Activated naive CD8-positive, alpha-beta T cell (primary cell): ENCODE measurements around the gene DNHD1.
A peak's percentile ranks its signal among the peaks of the same experiment; 100 is the strongest.

Experiments used
- H3K27ac Mint-ChIP-seq: one replicate; pipeline ENCODE4 v1.8.0; 2021; ENCODE audit warnings: mixed read lengths
- H3K27me3 Mint-ChIP-seq: one replicate; pipeline ENCODE4 v1.8.0; 2021; ENCODE audit warnings: mixed read lengths
- H3K36me3 Mint-ChIP-seq: one replicate; pipeline ENCODE4 v1.8.0; 2021; ENCODE audit warnings: mixed read lengths
- H3K4me1 Mint-ChIP-seq: one replicate; pipeline ENCODE4 v1.8.0; 2021; ENCODE audit warnings: low read depth, mixed read lengths
- H3K4me3 Mint-ChIP-seq: one replicate; pipeline ENCODE4 v1.8.0; 2021; ENCODE audit warnings: mild to moderate bottlenecking, mixed read lengths
- H3K9me3 Mint-ChIP-seq: one replicate; pipeline ENCODE4 v1.8.0; 2021; ENCODE audit warnings: low read depth, mixed read lengths

Gene DNHD1, protein sequence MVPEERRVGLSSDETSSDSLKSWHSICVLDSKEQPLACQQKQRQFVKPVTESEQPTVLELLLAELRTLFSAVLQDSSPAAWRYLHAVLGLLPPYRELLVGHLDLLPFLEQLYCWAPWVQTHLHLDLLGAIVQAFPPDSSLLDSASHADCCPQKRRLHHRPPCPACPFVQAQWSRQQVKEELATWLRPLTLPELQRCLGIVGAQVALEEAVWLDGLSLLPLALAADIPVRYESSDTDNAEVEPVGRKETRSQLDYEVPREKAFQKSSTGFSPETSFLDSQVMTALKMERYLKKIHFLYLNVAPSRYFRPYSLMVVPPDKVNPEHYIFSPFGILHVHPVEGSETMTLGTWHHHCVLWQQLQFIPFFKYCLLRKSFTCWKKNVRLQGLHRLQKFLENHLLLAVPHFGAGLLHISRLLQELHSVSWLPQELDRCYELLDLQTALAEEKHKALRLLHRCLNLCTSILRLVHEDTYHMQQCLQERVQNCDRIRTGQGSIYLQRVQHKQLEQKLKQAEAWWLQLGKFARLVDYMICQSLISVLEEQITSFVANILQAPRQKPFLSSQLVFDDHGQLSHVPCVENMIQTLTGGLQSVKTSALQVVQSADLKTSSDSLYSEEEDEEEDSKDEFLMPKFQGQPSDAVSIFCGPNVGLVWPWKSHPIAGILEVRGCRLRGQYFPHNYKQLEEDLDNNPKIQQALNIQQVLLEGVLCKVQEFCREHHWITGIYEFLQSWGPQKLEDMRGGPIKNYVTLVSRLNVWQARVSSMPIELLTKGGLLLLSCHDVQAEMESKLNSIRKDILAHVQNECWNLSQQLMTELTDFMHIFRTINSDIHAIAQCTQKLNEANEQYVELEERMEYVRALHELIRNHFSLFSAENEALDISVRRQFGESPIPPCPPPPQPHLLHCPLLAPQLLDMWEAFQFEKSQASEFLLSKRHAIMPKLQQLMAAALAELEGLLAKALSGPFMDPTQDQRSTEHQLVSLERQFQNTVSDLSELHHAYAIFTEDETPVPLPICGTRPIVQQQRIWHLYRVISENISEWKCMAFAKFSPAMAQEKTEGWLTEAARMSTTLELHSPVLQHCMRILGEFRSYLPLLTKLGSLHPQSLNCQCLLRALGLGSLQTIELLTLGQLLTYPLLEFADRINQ (N-terminal part only)

DNA sequence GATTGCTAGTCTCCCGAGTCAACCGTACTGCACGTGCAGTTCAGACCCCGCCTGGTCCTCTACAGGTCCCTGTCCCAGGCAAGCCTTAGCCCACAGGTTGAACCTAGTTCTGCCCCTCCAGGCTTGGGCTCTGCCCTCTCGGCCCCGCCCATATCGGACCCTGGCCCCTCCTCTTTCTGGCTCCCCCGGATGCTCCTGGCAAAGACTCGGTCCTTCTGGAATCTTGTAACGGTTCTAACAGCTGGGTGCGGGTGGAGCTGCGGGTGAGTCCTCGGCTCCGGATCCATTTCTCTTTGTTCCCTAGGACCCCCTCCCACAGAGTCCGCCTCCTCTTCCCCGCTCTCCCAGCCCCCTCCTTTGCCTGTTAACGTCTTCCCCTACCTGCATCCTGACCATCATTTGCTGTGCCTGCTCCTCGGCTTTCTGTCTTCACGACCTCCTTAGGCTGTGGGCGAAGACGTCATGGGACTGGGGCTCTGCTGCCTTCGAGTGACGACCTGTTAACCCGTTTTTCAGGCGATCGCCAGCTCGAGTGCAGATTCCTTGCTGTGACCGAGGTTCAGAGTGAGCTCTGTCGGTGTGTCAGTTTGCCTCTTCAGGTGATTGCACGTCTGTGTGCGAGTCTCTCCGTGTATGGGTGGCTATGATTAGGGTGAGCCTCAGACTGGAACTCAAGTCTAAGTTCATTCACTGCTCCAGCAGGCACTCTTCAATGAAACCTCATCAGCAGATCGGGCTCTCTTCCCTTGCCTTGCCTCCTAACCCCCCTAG, at the start of gene DNHD1:
Gene DNHD1 (plus strand): TSS at position 212 of the 771 bp plus-strand sequence. CDS start 936 bp downstream, outside the sequence.
- peaks cover 6% of the 10 kb centered on the region for H3K36me3 Mint-ChIP-seq
- H3K27ac Mint-ChIP-seq = peak within 1 kb of the TSS; percentile 31
- no peaks in the 10 kb centered on the region for H3K27me3 Mint-ChIP-seq
- H3K9me3 Mint-ChIP-seq = no peaks in the 10 kb centered on the region
- no peak within 1 kb of the TSS for H3K4me3 Mint-ChIP-seq
- peaks cover 17% of the 10 kb centered on the region for H3K4me1 Mint-ChIP-seq

DNA sequence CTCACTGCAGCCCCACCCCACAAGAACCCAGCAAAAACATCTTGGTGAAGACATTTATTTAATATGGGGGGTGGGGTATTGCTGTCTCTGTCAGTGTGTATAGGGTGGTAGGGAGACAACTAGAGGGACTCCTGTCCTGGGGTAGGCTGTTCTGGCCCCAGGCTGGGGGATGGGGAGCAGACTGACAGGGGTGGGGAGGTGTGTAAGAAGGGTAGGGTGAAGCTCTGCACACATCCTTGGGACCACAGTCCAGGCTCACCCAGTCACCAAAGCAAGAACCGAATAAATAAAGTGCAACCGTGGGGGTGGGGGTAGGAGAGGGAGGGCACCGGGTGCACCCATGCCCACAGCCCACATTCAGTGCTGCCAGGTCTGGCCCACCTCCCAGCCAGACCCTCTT, 48.5 kb upstream of the DNHD1 start:
- Mint-ChIP-seq H3K4me3 (no peak overlapping the region), H3K27me3 (no peaks in the 10 kb centered on the region), H3K27ac (no peak overlapping the region), H3K36me3 (no peaks in the 10 kb centered on the region), H3K4me1 (no peaks in the 10 kb centered on the region), H3K9me3 (no peaks in the 10 kb centered on the region)

DNA sequence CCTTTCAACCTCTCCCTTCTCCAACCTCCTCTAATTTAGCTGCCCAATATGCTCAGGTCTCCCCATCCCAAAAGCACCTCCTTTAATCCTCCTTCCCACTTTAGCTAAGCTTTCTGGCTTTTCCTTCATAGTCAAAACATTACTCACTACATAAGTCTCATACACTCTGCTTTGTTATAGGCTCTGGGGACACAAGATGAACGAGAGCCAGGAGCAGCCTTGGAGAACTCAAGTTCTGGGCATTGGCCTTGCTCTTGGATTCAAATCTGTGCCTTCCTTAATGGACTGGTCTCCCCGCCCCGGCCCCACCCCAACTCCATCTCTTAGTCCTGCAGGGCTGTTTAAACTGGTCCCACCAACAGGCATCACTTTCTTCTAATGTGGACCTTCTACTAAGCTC, 44.9 kb upstream of the DNHD1 start:
- H3K9me3 Mint-ChIP-seq = no peaks in the 10 kb centered on the region
- no peak overlapping the region for H3K4me3 Mint-ChIP-seq
- H3K36me3 Mint-ChIP-seq = peaks cover 5% of the 10 kb centered on the region
- no peak overlapping the region for H3K27ac Mint-ChIP-seq
- H3K27me3 Mint-ChIP-seq = no peaks in the 10 kb centered on the region
- no peaks in the 10 kb centered on the region for H3K4me1 Mint-ChIP-seq

DNA sequence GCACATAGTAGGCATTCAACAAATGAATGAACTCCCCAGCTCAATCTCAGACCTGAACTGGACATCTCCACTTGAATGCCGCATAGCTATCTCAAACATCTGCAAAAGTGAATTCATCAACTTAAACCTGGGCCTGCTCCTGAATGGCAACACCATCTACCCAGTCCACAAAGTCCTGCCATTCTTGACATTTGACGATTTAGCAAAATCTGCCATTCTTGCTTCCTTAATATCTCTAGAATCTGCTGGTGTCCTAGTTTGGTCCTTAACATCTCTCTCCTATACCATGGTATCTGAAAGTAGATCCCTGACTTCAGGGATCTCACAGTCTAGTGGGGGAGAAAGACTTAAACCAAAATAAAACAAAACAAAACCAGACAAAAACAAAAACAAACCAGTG, 43.9 kb upstream of the DNHD1 start:
- no peaks in the 10 kb centered on the region for H3K4me1 Mint-ChIP-seq
- peaks cover 5% of the 10 kb centered on the region for H3K36me3 Mint-ChIP-seq
- H3K9me3 Mint-ChIP-seq = no peaks in the 10 kb centered on the region
- no peaks in the 10 kb centered on the region for H3K27me3 Mint-ChIP-seq
- no peak overlapping the region for H3K4me3 Mint-ChIP-seq
- no peak overlapping the region for H3K27ac Mint-ChIP-seq

DNA sequence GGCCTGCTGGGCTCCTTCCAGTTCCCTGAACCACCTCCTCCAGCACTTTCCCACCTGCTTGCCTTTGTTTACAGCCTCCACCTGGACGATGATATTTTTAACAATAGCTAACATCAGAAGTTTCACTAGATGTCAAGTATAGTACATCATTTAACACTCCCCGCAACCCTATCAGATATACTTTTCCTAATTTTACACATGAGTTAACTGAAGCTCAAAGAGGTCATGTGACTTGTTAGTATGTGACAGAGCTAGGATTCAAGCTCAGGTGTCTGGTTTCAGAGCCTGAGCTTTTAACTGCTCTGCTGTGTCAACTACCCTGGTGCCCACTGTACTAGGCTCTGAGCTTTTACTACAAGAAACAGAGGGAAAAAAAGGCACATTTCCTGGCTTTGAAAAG, 42.0 kb upstream of the DNHD1 start:
- H3K4me1 Mint-ChIP-seq = no peaks in the 10 kb centered on the region
- no peaks in the 10 kb centered on the region for H3K27me3 Mint-ChIP-seq
- no peak overlapping the region for H3K4me3 Mint-ChIP-seq

DNA sequence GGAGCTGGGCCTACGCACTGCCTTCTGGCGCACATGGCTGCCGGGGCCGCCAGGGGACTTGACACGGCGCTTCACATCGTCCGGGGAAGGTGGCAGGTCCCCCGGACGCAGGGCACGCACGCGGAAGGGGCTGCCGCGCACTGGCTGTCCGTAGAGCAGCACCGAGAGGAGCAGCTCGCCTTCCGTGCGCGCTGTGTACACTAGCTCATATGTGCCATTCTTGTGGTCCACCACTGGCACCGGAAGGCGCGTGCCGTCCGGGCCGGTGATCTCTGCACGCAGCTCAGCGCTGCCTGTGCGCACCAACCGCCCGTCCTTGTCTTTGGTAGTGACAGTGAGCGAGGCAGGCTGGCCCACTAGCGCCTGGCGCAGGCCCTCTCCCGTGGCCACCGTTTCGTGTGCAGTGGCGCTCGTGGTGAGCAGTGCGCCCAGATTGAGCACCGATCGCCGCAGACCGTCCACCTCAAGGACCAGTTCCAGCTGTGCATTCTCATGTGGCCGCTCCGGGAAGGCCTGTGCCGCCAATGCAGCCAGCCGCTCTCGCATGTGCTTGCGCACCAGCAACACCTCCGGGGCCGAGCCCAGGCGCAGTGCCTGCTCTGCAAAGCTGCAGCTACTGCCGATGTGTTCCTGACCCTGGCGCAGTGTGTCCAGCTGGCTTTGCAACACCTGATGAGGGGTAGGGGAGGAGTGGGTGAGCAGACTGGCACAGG, 40.6 kb upstream of the DNHD1 start:
- Mint-ChIP-seq H3K9me3 (no peaks in the 10 kb centered on the region), H3K27me3 (no peaks in the 10 kb centered on the region), H3K4me1 (no peaks in the 10 kb centered on the region), H3K27ac (no peak overlapping the region), H3K36me3 (peaks cover 9% of the 10 kb centered on the region), H3K4me3 (no peak overlapping the region)

More for the DNA sequence above, 42.0 kb upstream of the DNHD1 start:
- Mint-ChIP-seq H3K36me3 (peaks cover 5% of the 10 kb centered on the region), H3K9me3 (no peaks in the 10 kb centered on the region), H3K27ac (no peak overlapping the region)

DNA sequence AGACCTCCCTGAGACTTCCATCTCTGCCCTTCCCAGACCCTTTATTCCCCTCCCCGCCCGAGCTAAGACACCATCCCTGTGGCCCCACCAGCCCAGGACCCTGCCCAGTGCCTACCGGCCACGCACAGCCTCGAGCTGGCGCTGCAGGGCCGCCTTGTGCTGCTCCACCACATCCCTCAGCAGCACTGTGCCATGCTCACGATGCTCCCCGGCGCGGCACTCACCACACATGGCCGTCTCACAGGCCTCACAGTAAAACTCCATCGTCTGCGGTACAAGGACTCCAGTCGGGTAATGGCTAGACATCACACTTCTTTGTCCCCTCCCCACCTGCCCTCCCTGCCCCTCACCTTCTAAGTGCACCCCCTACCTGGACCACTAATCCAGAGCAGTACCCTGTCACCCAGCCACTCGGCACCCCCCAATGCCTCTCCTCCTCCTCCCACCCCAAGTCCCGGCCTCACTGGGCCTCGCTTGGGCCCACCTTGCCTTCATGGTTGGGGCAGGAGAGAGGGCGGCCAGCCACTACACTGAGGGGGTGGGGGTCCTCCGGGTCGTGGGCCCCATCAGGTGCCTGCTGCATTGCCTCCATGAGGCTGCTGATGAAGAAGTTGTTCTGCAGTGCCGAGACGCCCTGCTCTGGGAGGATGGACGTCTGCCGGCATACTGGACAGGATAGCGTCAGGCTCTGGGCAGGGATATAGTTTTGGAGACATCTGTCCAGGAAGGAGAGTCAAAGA, 39.3 kb upstream of the DNHD1 start:
- Mint-ChIP-seq H3K27me3 (no peaks in the 10 kb centered on the region), H3K27ac (no peak overlapping the region), H3K36me3 (peaks cover 9% of the 10 kb centered on the region), H3K9me3 (no peaks in the 10 kb centered on the region), H3K4me1 (no peaks in the 10 kb centered on the region), H3K4me3 (no peak overlapping the region)

DNA sequence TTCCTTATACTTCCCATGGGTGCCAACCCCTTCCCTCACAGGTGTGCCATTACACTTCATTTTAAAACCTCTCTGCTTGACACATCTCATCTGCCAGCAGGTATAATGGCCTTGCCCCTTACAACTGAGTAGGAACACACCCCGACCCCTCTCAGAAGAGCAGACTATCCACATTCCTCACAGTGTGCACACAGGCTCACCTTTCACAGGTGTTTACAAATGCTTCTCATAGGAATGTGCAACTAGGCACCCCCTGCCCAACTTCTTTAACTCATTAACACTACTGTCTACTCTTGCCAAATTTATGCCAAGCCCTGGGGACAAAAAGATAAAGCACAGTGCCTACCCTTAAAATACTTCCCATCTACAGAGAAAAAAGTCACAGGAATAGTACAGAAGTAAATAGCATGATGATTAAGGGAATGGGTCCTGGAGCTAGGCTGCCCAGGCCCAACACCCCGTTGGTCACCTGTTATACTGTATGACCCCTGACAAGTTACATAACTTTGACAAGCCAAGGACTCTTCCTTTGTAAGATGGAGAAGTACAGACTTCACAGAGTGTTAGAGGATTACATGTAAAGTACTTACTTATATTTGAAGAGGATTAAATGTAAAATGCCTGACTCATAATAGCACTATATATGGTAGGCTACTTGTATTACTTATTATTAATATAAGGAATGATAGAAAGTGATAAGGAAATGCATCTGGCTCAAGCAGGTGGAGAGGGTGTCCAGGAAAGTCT, 38.6 kb upstream of the DNHD1 start:
- no peaks in the 10 kb centered on the region for H3K9me3 Mint-ChIP-seq
- H3K27me3 Mint-ChIP-seq = no peaks in the 10 kb centered on the region
- H3K4me1 Mint-ChIP-seq = no peaks in the 10 kb centered on the region
- H3K4me3 Mint-ChIP-seq = no peak overlapping the region
- peaks cover 12% of the 10 kb centered on the region for H3K36me3 Mint-ChIP-seq
- no peak overlapping the region for H3K27ac Mint-ChIP-seq

DNA sequence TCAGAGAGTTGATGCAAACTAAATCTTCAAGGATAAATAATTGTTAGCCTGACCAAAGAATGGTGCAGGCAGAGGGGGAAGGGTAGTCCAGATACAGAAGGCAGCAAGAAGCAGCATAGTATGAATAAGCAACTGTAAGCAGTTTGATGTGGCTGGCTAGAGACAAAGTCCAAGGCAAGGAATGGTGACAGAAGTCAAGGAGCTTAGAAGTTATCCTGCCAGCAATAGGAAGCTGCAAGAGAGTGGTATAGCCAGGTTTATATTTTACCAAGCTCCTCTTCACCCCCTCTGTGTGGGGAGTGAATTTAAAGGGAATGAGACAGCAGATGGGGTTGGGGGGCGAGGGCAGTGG, 38.0 kb upstream of the DNHD1 start:
- no peaks in the 10 kb centered on the region for H3K27me3 Mint-ChIP-seq

DNA sequence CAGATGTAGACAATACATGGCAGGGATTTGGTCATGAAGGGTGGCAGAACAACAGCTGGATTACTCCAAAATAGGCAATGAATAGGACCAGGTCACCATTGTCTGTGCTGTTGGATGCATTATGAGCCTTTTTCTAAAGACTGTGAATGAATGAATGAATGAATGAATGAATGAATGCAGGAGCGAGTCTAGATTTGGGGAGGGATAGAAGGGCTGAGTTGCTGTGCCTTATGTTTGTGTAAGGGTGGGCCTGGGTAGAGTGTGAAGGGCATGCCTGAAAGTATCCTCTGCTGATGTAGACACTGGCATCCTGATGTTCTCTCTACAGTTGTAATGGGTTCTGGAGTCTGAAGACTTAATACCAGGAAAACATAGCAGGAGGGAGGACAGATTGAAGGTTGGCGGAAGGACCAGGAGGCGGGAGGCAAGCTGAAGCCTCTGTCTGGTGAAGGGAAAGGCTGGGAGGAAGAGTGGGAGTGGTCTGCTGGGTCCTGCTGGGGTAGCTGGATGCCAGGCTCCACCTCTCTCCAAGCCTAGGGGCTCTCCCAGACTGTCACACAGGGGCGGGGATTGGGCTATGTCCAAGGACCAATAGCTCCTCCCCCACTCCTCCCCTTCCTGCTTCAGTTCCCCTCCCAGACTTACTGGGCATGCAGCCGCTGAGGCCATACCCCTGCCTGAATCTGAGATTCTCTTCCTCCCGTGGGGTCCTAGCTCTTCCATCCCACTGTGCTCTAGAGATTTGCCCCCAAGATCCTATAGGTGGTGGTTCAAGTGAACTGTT, 28.2 kb upstream of the DNHD1 start:
- Mint-ChIP-seq H3K4me3 (no peak overlapping the region), H3K27ac (no peak overlapping the region)

More for the DNA sequence above, 38.0 kb upstream of the DNHD1 start:
- no peak overlapping the region for H3K4me3 Mint-ChIP-seq
- no peaks in the 10 kb centered on the region for H3K4me1 Mint-ChIP-seq
- H3K9me3 Mint-ChIP-seq = no peaks in the 10 kb centered on the region
- H3K36me3 Mint-ChIP-seq = peaks cover 17% of the 10 kb centered on the region
- H3K27ac Mint-ChIP-seq = no peak overlapping the region

DNA sequence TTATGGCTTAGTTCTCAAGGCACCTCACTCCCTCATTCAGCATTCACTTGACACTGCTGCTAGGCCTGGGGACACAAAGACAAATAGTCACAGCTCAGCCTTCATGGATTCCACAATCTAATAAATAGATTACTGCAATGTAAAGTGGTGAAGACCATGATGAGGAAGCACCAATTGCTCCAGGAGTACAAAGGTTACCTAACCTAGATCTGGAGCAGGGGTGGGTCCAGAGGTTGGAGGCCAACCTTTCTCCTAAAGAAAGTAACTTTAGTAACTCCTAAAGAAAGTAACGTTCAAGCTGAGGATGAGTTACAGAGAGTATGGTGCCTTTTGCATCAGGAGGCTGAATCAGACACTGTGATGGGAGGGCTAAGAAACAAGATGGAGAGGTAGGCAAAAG, 27.5 kb upstream of the DNHD1 start:
- H3K36me3 Mint-ChIP-seq = peaks cover 6% of the 10 kb centered on the region
- H3K27ac Mint-ChIP-seq = no peak overlapping the region
- H3K4me3 Mint-ChIP-seq = no peak overlapping the region
- no peaks in the 10 kb centered on the region for H3K27me3 Mint-ChIP-seq
- peaks cover 19% of the 10 kb centered on the region for H3K4me1 Mint-ChIP-seq
- H3K9me3 Mint-ChIP-seq = no peaks in the 10 kb centered on the region

More for the DNA sequence above, 28.2 kb upstream of the DNHD1 start:
- peaks cover 12% of the 10 kb centered on the region for H3K36me3 Mint-ChIP-seq
- H3K27me3 Mint-ChIP-seq = no peaks in the 10 kb centered on the region
- no peaks in the 10 kb centered on the region for H3K9me3 Mint-ChIP-seq
- peaks cover 15% of the 10 kb centered on the region for H3K4me1 Mint-ChIP-seq

DNA sequence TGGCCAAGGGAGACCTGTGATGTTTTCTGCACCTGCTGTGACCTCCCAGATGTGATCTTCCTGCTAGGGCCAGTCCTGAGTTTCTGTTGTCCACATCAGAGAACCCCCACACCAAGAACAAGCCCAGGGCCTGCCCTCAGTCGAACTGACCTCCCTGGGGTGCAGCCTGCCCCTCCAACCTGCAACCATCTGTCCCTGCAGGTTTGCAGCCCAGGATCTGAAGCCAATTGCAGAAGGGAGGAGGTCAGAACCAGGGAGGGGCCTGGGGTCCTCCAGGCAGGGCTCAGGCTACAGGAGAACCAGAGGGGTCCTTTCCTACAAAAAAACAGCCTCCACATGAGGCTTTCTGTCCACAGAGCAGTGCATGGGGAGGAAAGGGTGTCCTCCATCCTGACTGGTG, 24.1 kb upstream of the DNHD1 start:
- Mint-ChIP-seq H3K4me1 (peaks cover 19% of the 10 kb centered on the region), H3K27me3 (no peaks in the 10 kb centered on the region), H3K36me3 (peaks cover 2% of the 10 kb centered on the region), H3K9me3 (no peaks in the 10 kb centered on the region), H3K27ac (no peak overlapping the region), H3K4me3 (peak overlapping the region; percentile 73)
